ENCODE data around the gene KRTAP21-3.
"Not testable (repeated sequence)": the region's sequence is repeated elsewhere in the genome, so short reads cannot be mapped to it uniquely, and the experiment has no call there.

Gene KRTAP21-3

GRCh38 chr21:30718239-30718909 lies at the start of gene KRTAP21-3:
Gene KRTAP21-3 (minus strand): TSS chr21:30718777. CDS start chr21:30718759, 18 bp downstream.
- no peak for DNase-seq

- no peak for DNase-seq
Observed at GRCh38 chr21:30760776-30761175, 42.2 kb upstream of the KRTAP21-3 start.

GRCh38 chr21:30758306-30758705 lies 39.7 kb upstream of the KRTAP21-3 start:
- no peak for DNase-seq

GRCh38 chr21:30755328-30755727 lies 36.8 kb upstream of the KRTAP21-3 start, which contains the start of gene KRTAP21-1:
Gene KRTAP21-1 (minus strand): TSS chr21:30755428. CDS start chr21:30755378, 50 bp downstream.
- DNase-seq, result not testable (repeated sequence)

GRCh38 chr21:30747159-30747558 lies 28.6 kb upstream of the KRTAP21-3 start, which contains the start of gene KRTAP21-2:
Gene KRTAP21-2 (minus strand): TSS chr21:30747259. CDS start chr21:30747202, 57 bp downstream.
- DNase-seq, result no peak

- no peak for DNase-seq
Observed at GRCh38 chr21:30740462-30740861, 21.9 kb upstream of the KRTAP21-3 start.

GRCh38 chr21:30733026-30733425 lies 14.4 kb upstream of the KRTAP21-3 start:
- DNase-seq, result no peak

GRCh38 chr21:30726726-30727125 lies 8.1 kb upstream of the KRTAP21-3 start:
- DNase-seq, result no peak

- no peak for DNase-seq
Observed at GRCh38 chr21:30719401-30719800, 824 bp upstream of the KRTAP21-3 start.

- DNase-seq, result no peak
Observed at GRCh38 chr21:30717105-30717504, 1.5 kb downstream of the KRTAP21-3 start.

- no peak for DNase-seq
Observed at GRCh38 chr21:30714946-30715345, 3.6 kb downstream of the KRTAP21-3 start.

- DNase-seq, result no peak
Observed at GRCh38 chr21:30714456-30714855, 4.1 kb downstream of the KRTAP21-3 start.

- DNase-seq, result no peak
Observed at GRCh38 chr21:30713766-30714165, 4.8 kb downstream of the KRTAP21-3 start.

- DNase-seq, result no peak
Observed at GRCh38 chr21:30710499-30710898, 8.1 kb downstream of the KRTAP21-3 start.

GRCh38 chr21:30707409-30707808 lies 11.2 kb downstream of the KRTAP21-3 start:
- no peak for DNase-seq

GRCh38 chr21:30695956-30696355 lies 22.6 kb downstream of the KRTAP21-3 start:
- DNase-seq, result no peak

- DNase-seq, result no peak
Observed at GRCh38 chr21:30689822-30690221, 28.8 kb downstream of the KRTAP21-3 start.

GRCh38 chr21:30684506-30684905 lies 34.1 kb downstream of the KRTAP21-3 start:
- DNase-seq, result no peak

GRCh38 chr21:30680586-30680985 lies 38.0 kb downstream of the KRTAP21-3 start:
- no peak for DNase-seq

- DNase-seq, result no peak
Observed at GRCh38 chr21:30676737-30677136, 41.8 kb downstream of the KRTAP21-3 start.

GRCh38 chr21:30674312-30674711 lies 44.3 kb downstream of the KRTAP21-3 start:
- no peak for DNase-seq

GRCh38 chr21:30672985-30673650 lies 45.5 kb downstream of the KRTAP21-3 start:
- DNase-seq, result no peak

GRCh38 chr21:30668776-30669175 lies 49.8 kb downstream of the KRTAP21-3 start:
- DNase-seq, result no peak
